ENCODE data around the gene EXOSC9. TPM values are rescaled to one million over a fixed set of nuclear protein-coding genes. Genes with fewer than 3 reads are reported as not detected.
A peak's percentile ranks its signal among the peaks of the same experiment; 100 is the strongest.

Gene EXOSC9
- total RNA-seq, 1 experiment from 2014 or later = 19.3 TPM

GRCh38 chr4:121765368-121765705 is 35.8 kb upstream of the EXOSC9 start:
- POLR2A ChIA-PET = no interaction called here
- Histone ChIP-seq H3K27ac (ENCODE audit: low read length) (no peak overlapping the region), H3K4me3 (ENCODE audit: low read depth in 2 of 2, low read length in 2 of 2) (peak overlapping the region in 1 of 2 experiments; percentile 34; a peak in 1 of 4 replicates), H3K9me3 (ENCODE audit: control insufficient read depth, insufficient read depth, low read depth, low read length) (no peaks in the 10 kb centered on the region), H3K27me3 (ENCODE audit: control insufficient read depth, insufficient read depth, low read length) (peaks cover 7% of the 10 kb centered on the region), H3K4me1 (ENCODE audit: control insufficient read depth, insufficient read depth, low read length) (no peaks in the 10 kb centered on the region), H3K36me3 (ENCODE audit: control insufficient read depth, insufficient read depth, low read length) (no peaks in the 10 kb centered on the region)
- no TSS peak for BruUV-seq (replicated peaks)
- in situ Hi-C loops (cut with HindIII; ENCODE audit: low pct_unique_long_range_greater_than_20kb, low sequenced_read_pairs) (no loop called here), intact Hi-C loops (cut with micrococcal nuclease; ENCODE audit: unreplicated experiment) (no loop called here)
- CTCF ChIA-PET = no interaction called here
- TF ChIP-seq CTCF (IDR thresholded peaks at IDR 0.05) (no peak), REST (IDR thresholded peaks at IDR 0.05; ENCODE audit: insufficient read depth in 1 of 2, low read depth in 2 of 2, low read length in 1 of 2) (no peak), TCF7L2 (IDR thresholded peaks at IDR 0.05; ENCODE audit: low read depth, low read length) (no peak)
- DNase-seq (ENCODE audit: low read depth, low spot score) (no peak), ATAC-seq (no peak)

GRCh38 chr4:121765971-121766538 is 35.1 kb upstream of the EXOSC9 start:
- Histone ChIP-seq H3K27me3 (ENCODE audit: control insufficient read depth, insufficient read depth, low read length) (peaks cover 7% of the 10 kb centered on the region), H3K9me3 (ENCODE audit: control insufficient read depth, insufficient read depth, low read depth, low read length) (no peaks in the 10 kb centered on the region), H3K27ac (ENCODE audit: low read length) (no peak overlapping the region), H3K36me3 (ENCODE audit: control insufficient read depth, insufficient read depth, low read length) (no peaks in the 10 kb centered on the region), H3K4me1 (ENCODE audit: control insufficient read depth, insufficient read depth, low read length) (no peaks in the 10 kb centered on the region), H3K4me3 (ENCODE audit: low read depth in 2 of 2, low read length in 2 of 2) (no peak overlapping the region)
- ATAC-seq (no peak), DNase-seq (ENCODE audit: low read depth, low spot score) (no peak)
- in situ Hi-C loops (cut with HindIII; ENCODE audit: low pct_unique_long_range_greater_than_20kb, low sequenced_read_pairs) = no loop called here
- ChIA-PET CTCF (no interaction called here), POLR2A (no interaction called here)
- intact Hi-C loops (cut with micrococcal nuclease; ENCODE audit: unreplicated experiment) = no loop called here
- TF ChIP-seq CTCF (IDR thresholded peaks at IDR 0.05) = no peak
- no peak for TF ChIP-seq SIN3A (IDR thresholded peaks at IDR 0.05; ENCODE audit: borderline replicate concordance, insufficient read depth, low read depth, low read length)
- TF ChIP-seq POLR2AphosphoS5 (IDR thresholded peaks at IDR 0.05; ENCODE audit: low read depth, low read length) = no peak
- no peak for TF ChIP-seq REST (IDR thresholded peaks at IDR 0.05; ENCODE audit: insufficient read depth in 1 of 2, low read depth in 2 of 2, low read length in 1 of 2)
- TF ChIP-seq TCF7L2 (IDR thresholded peaks at IDR 0.05; ENCODE audit: low read depth, low read length) = no peak
- no TSS peak for BruUV-seq (replicated peaks)

Data from Panc1 (cell line).